Left cardiac atrium (tissue), 4 donors: Measurements from ENCODE around the gene SMOC1. TPM values are rescaled to one million over a fixed set of nuclear protein-coding genes. Genes with fewer than 3 reads are reported as not detected.

Experiments used
- ATAC-seq, 2 donors: fragments of 200-7000 bp; cut with Tn5 transposase; one replicate each; pipeline ENCODE4 v1.9.1; 2020; ENCODE audit warnings: mild to moderate bottlenecking in 2 of 2, moderate library complexity in 2 of 2
- DNase-seq: peaks from one replicate; pipeline ENCODE4 v3.0.0-alpha.2; 2020
- intact Hi-C, 2 donors: fragments of 100-400 bp; cut with DNase I; formaldehyde crosslinking; loops; one replicate each; pipeline versions ENCODE4 v1.14.1 to v1.15.1; 2022 to 2023
- total RNA-seq, 2 donors: library from RNA; stranded (reverse); fragmentation: NEBNext Ultra II Directional; extraction: Animal tissue kit (Norgen Biotek cat#: 25700); gene quantifications; one replicate each; pipeline ENCODE4 v1.2.1, GENCODE V29; 2021
- donor health status: DM: no; HTN: yes; CAD: no.
- donor health status: DM: no; HTN: yes; CAD: no; lungs with severe emphysema.
- donor health status: DM: yes; HTN: yes; CAD: no.
- donor health status: Dilated cardiomyopathy.

The SMOC1 gene
- total RNA-seq, 2 donors from 2014 or later = 5.4 to 14.9 TPM

DNA sequence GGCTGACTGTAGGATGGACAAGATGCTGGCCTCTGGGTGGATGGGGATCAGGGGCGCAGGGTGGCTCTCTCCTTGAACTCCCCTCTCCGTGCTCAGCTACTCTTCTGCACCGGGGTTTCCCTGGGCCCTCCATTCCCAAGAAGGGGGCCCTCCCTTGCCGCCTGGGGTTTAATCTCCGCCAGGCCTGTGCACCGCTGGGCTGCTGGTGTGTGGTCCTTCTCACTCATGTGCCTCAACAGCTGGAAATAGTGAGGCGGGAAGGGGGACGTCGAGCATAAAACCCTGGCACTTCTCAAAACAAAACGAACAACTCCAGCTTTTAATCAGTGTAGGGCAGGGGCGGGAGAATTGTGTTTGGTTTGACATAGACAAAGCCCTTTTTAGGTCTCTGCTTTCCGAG lies 19.0 kb upstream of the SMOC1 start:
- DNase-seq (no peak), ATAC-seq (no peak)
- intact Hi-C loops = no loop called here

GRCh38 chr14:69861025-69861569 lies 18.1 kb upstream of the SMOC1 start:
- intact Hi-C loops = no loop called here
- ATAC-seq (no peak), DNase-seq (no peak)

GRCh38 chr14:69863083-69863482 lies 16.1 kb upstream of the SMOC1 start:
- no peak for ATAC-seq
- intact Hi-C loops = no loop called here

GRCh38 chr14:69865701-69866365 lies 13.4 kb upstream of the SMOC1 start:
- DNase-seq (no peak), ATAC-seq (no peak)
- intact Hi-C loops = no loop called here

More at GRCh38 chr14:69863083-69863482, 16.1 kb upstream of the SMOC1 start:
- no peak for DNase-seq

DNA sequence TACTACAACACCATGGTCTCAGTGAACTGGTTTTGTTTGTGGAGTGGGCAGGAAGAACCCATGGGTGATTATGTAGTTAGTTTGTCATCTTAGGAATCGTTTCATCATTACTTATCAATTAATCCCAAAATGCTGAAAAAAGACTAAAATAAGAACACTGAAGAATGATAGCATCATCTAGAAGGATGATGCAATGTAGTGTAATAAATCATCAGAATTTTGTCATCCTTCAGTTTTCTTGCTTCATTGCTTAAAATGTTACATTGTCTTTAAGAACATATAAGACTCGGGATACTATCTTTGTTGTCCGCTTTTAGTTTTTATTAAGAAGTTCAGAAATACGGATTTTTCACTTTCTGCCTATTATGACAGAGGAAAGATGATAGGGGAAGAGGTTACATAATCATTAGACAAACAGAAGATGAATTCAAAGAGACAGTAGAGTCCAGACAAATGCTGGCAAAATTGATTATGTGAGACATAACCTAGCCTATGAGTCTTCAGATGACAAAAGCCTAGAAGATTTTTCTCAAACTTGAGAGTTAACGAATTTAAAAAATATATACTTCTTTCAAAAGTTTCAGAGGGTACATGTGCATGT lies 10.8 kb upstream of the SMOC1 start:
- ATAC-seq = no peak
- no peak for DNase-seq
- intact Hi-C loops = no loop called here

DNA sequence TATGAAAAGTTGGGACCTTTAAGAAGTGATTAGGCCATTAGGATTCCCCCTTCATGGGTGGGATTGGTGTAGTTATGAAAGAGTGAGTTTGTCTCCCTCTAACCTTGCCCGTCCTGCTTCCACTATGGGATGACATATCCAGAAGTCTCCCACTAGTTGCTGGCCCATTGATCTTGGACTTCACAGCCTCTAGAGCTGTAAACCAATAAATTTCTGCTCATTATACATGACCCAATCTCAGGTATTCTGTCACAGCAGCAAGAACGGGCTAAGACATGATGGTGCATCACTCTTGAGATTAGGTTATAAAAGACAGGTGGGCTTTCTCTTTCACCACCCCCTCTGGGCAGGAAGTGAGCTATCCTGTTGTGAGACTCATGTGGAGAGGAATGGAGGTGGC lies 8.6 kb upstream of the SMOC1 start:
- ATAC-seq (no peak), DNase-seq (no peak)
- intact Hi-C loops = no loop called here

GRCh38 chr14:69873877-69874780 lies 5.1 kb upstream of the SMOC1 start:
- ATAC-seq (no peak), DNase-seq (no peak)
- intact Hi-C loops = no loop called here

DNA sequence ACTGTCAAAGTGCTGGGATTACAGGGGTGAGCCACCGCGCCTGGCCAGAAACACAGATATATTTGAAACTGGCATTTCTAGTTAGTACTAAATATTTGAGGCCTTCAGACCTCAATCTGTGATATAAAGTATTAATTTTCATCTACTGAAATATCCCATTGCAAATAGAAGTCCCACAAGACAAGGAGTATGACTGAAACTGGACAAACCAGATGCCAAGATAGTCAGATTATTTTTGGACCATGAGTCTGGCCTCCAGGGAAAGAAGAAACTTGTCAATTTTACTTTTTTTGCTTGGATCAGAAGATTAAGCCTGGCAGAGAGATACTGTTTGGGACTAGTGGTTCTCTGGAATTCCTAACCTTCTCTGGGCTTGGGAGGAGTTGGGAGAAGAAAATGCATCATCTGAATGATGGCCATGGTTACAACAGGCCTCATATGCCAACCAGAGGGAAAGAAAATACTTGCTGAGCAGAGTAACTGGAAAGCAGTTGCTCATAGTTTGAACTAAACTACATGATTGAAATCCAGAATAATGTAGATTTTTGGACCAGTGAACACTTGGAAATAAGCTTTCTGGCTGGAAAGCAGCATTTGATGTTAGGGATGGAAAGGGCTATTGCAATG lies 2.9 kb upstream of the SMOC1 start:
- intact Hi-C loops = loop anchor here in 1 of 2 donors (5.0 kb wide), 1 partner anchor 151 kb away; no protein-coding TSS in a partner anchor

DNA sequence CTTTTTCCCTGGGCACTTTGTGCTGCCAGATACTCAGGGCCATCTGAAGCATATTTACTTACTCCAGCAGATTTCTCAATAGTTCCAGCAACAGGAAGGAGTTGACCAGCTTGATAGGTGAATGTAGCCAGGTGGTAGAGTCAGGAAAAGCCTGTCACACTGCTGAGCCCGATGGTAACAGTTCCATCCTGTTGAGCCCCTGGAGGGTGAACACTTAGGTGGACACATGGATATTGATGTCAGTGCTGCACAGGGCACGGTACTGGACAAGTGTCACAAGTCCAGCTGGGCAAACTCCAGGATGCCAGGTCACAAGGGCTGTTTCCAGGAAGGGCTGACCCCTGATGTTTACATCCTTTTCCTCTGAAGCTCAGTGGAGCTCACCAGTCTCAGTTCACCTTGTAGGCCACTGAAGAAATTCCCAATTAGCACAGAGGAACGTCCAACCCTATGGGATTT lies 2.3 kb upstream of the SMOC1 start:
- ATAC-seq = peak in 1 of 2 donors; percentile 15
- intact Hi-C loops = loop anchor here in 1 of 2 donors (5.0 kb wide), 1 partner anchor 150 kb away; no protein-coding TSS in a partner anchor

More for the DNA sequence above, 2.9 kb upstream of the SMOC1 start:
- ATAC-seq (no peak), DNase-seq (no peak)

GRCh38 chr14:69877492-69877891 lies 1.7 kb upstream of the SMOC1 start:
- intact Hi-C loops = loop anchor here in 1 of 2 donors (5.0 kb wide), 1 partner anchor 150 kb away; no protein-coding TSS in a partner anchor
- DNase-seq = no peak
- peak in 1 of 2 donors; percentile 51 for ATAC-seq

More for the DNA sequence above, 2.3 kb upstream of the SMOC1 start:
- no peak for DNase-seq

DNA sequence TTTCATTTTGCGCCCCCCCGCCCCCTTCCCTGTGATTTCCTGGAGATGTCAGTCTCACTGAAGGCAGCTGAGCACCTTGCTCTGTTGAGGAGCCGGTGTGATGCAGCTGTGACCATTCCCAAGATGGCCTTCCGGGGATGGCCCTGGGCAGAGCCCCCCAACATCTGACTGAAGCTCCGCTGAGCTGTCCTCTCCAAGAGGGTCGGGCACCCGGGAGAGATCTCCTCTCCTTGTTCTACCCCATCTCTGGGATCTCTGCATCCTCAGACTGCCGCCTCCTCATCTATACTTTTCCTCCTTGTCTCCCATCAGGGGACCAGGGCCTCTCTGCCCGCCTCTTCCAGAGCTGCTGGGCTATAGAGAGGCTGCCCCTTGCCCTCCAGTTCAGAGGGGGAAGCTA lies 965 bp upstream of the SMOC1 start:
- DNase-seq (no peak), ATAC-seq (no peak)
- intact Hi-C loops = loop anchor here in 1 of 2 donors (5.0 kb wide), 1 partner anchor 149 kb away; no protein-coding TSS in a partner anchor

DNA sequence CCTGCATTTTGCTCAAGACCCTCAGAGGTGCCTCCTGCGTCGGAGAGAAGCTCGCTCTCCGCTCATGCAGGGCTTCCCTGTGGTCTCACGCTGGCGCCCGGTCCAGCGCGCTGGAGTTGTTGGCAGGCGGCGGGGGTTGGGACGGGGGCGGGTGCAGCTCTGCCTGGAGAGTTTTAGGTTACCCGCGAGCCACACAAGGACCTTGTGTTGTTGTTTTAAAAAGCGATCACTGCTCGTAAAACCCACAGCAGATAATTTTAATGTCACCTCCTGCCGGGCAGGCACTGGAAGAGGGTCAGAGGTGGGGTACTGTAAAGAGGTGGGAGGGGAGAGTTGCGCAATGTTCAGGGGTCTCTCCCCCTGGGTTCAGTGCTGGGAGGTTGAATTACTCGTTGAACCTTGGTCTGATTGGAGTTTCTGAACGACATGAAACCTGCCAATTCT lies 850 bp downstream of the SMOC1 start:
- intact Hi-C loops = no loop called here
- no peak for DNase-seq
- peak; percentile 38 to 41 for ATAC-seq

DNA sequence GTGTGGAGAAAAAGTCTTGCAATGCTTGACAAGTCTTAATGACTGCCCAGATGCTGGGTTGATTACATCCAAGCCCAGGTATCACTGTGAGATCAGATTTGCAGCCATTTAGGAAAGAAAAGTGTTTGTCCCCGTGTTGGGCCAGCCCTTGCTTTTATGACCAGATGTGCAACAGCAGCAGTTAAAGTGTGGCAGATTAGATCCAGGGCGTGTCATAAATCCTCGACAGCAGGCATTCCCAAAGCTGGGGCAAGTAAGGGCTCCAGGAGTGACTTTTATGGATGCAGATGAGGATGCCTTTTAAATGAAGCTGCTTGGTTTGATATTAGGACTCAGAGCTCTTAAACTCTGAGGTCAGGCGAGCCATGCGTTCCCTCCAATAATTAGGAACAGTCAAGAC lies 1.7 kb downstream of the SMOC1 start:
- intact Hi-C loops = no loop called here
- DNase-seq = no peak
- no peak for ATAC-seq

DNA sequence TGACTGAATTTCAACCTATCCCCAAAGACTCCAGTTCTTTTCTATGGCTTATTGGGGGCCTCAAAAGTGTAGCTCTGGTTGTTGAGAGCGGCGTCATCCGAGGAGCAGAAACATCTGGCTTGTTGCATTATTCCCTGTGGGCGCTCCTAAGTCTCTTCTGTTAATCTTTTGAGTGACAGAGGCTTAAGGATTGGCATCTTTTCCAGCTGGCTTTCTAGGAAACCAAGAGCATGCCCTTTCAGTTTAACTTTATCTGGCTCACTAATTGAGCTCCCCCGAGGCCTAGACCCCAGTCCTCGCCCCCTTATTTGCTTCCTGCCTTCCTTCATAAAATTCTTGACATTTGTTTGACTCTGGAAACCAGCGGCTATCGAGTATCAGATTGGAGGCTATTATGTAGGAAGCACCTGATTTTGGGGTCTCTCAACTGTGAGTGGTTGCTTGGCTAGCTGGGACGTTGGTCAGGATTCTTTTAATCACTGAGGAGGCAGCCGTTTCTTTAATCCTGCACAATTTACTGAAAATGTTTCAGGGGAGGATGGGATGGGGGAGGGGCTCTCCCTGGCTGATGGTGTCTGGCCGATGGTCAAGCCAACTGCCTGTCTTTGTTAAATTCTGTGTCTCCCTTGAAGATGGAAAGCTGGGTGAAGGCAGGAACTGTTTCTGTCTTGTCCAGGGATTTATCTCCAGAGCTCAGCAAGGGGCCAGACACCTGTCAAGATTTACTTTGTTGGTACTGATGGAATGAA lies 3.1 kb downstream of the SMOC1 start:
- no peak for ATAC-seq
- intact Hi-C loops = no loop called here
- no peak for DNase-seq

DNA sequence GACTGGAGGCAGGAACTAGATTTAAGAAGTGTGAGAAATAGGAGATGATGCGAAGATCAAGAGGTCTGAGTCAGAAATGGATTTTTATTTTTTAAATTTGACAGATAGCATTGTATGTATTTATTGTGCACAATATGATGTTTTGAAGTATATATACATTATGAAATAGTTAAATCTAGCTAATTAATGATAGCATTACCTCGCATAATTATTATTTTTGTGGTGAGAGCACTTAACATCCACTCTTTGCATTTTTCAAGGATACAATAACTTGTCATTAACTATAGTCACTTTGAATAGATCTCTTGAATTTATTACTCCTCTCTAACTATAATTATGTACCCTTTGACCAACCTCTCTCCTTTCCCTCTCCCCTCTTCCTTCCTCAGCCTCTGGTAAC lies 3.7 kb downstream of the SMOC1 start:
- no peak for DNase-seq
- intact Hi-C loops = no loop called here
- no peak for ATAC-seq

GRCh38 chr14:69886453-69887242 lies 7.4 kb downstream of the SMOC1 start:
- intact Hi-C loops = no loop called here
- peak in 1 of 2 donors; percentile 58 for ATAC-seq
- DNase-seq = no peak
